GM12878 (cell line): ENCODE measurements around the gene SNX17. TPM values are rescaled to one million over a fixed set of nuclear protein-coding genes. Genes with fewer than 3 reads are reported as not detected.
"Not testable (repeated sequence)": the region's sequence is repeated elsewhere in the genome, so short reads cannot be mapped to it uniquely, and the experiment has no call there.

ENCODE experiments used
- ATAC-seq: fragments of 200-7000 bp; cut with Tn5 transposase; 3 replicates; pipeline ENCODE4 v1.9.1; 2020; ENCODE audit warnings: mild to moderate bottlenecking, moderate library complexity
- BruUV-seq: library from RNA; stranded (reverse); fragments of 400-500 nt; replicated peaks from 2 replicates; lab custom pipeline; 2021; lab: Mats Ljungman, UMichigan
- CTCF ChIA-PET: fragments of 300-600 bp; sonication (Branson Sonifier 250); formaldehyde crosslinking; extraction: SDS; loops from one replicate; lab custom pipeline; 2021; ENCODE audit warnings: inconsistent platforms; lab: Yijun Ruan, JAX
- POLR2A ChIA-PET: fragments of 350-600 bp; formaldehyde crosslinking; extraction: SDS; loops from one replicate; lab custom pipeline; 2021; ENCODE audit warnings: inconsistent platforms; lab: Charles Lee
- RAD21 ChIA-PET: fragments of 300-600 bp; sonication (Branson Sonifier 250); formaldehyde crosslinking; loops from one replicate; lab custom pipeline; 2023; ENCODE audit warnings: antibody characterized with exemption; ENCODE audit not compliant: unreplicated experiment; lab: Charles Lee
- SMC1A ChIA-PET: fragments of 300-600 bp; sonication (Branson Sonifier 250); formaldehyde crosslinking; loops from one replicate; lab custom pipeline; 2023; ENCODE audit not compliant: unreplicated experiment, uncharacterized antibody; lab: Charles Lee
- DNase-seq: peaks from one replicate; pipeline ENCODE4 v3.0.0-alpha.2; 2011; ENCODE audit warnings: low read depth, low spot score
- FAIRE-seq: peaks from 3 replicates; lab custom pipeline; 2011; peaks lifted over from hg19 to GRCh38; lab: Jason Lieb, UNC
- H2AFZ ChIP-seq: 2 replicates; pipeline ENCODE4 v1.6.0; 2011; ENCODE audit warnings: low read depth, low read length, control low read depth; ENCODE audit not compliant: control insufficient read depth
- H3K27ac ChIP-seq: 2 replicates; pipeline ENCODE4 v1.5.1; 2011; ENCODE audit warnings: control low read depth; ENCODE audit not compliant: control insufficient read depth, insufficient read depth
- H3K27me3 ChIP-seq, 2 experiments: replicated peaks in 1 of 2; 2 replicates each; pipeline versions ENCODE4 v1.6.0 to v1.6.1; 2011; ENCODE audit warnings: low read length in 1 of 2; ENCODE audit not compliant: control insufficient read depth in 2 of 2, insufficient read depth in 2 of 2
- H3K36me3 ChIP-seq, 2 experiments: 2 replicates each; pipeline ENCODE4 v1.5.1; 2011; ENCODE audit warnings: low read length in 1 of 2; ENCODE audit not compliant: control insufficient read depth in 2 of 2, insufficient read depth in 2 of 2
- H3K4me1 ChIP-seq: 2 replicates; pipeline ENCODE4 v1.6.1; 2011; ENCODE audit warnings: mild to moderate bottlenecking, low read length, moderate library complexity, mixed read lengths; ENCODE audit not compliant: control insufficient read depth, insufficient read depth
- H3K4me2 ChIP-seq: 2 replicates; pipeline ENCODE4 v1.6.0; 2011; ENCODE audit warnings: control low read depth; ENCODE audit not compliant: control insufficient read depth, insufficient read depth
- H3K4me3 ChIP-seq: fragments of 200-600 bp; sonication (generic); 2 replicates; pipeline ENCODE4 v1.5.1; 2016
- H3K79me2 ChIP-seq: 2 replicates; pipeline ENCODE4 v1.6.0; 2011; ENCODE audit warnings: low read length; ENCODE audit not compliant: control insufficient read depth, insufficient read depth
- H3K9ac ChIP-seq: 2 replicates; pipeline ENCODE4 v1.8.0; 2011; ENCODE audit warnings: low read length, control low read depth, mixed read lengths; ENCODE audit not compliant: control insufficient read depth, insufficient read depth
- H3K9me3 ChIP-seq: replicated peaks from 3 replicates; pipeline ENCODE4 v1.5.1; 2011; ENCODE audit warnings: mild to moderate bottlenecking, low read length; ENCODE audit not compliant: control insufficient read depth, insufficient read depth
- H4K20me1 ChIP-seq: 2 replicates; pipeline ENCODE4 v1.6.0; 2011; ENCODE audit not compliant: control insufficient read depth, insufficient read depth
- ZSCAN29 ChIP-seq: fragments of 450-650 bp; IDR thresholded peaks from 2 replicates; pipeline ENCODE4 v1.6.1; 2017; ENCODE audit warnings: mild to moderate bottlenecking, moderate library complexity
- WGBS: methylation state at CpG from one replicate; pipeline ENCODE4 v1.1.6; 2016; ENCODE audit warnings: low lambda C conversion rate; ENCODE audit not compliant: insufficient replicate concordance, insufficient coverage; ENCODE audit errors: missing lambda C conversion rate; 5-methylcytosine and 5-hydroxymethylcytosine counted together
- in situ Hi-C: fragments of 300-500 bp; cut with MboI; formaldehyde crosslinking; loops from 9 replicates; pipeline ENCODE4 v1.14.3; 2018; ENCODE audit warnings: mixed read lengths
- intact Hi-C: fragments of 100-400 bp; cut with micrococcal nuclease; formaldehyde crosslinking; loops from one replicate; pipeline ENCODE4 v1.14.2; 2022; ENCODE audit not compliant: unreplicated experiment
- polyA plus RNA-seq, 11 experiments: library from polyadenylated mRNA; depleted of rRNA in 4 of 11; unstranded in 6 of 11; stranded (reverse) in 5 of 11; fragments of >200 nt; fragmentation: Nextera tagmentation in 4 of 11; fragmentation: Illumina TruSeq in 1 of 11; extraction: Ambion mirVana in 4 of 11; extraction: Trizol in 1 of 11; gene quantifications; 1 replicate in 1 of 11; 2 replicates in 10 of 11; pipeline versions ENCODE4 v1.2.1 to v1.2.3, GENCODE V29; 2011 to 2016; ENCODE audit warnings: inconsistent platforms in 2 of 11, missing spikeins in 2 of 11, low read depth in 1 of 11
- total RNA-seq, 4 experiments: library from RNA; depleted of rRNA in 3 of 4; stranded (reverse); fragments of >200 nt in 3 of 4; fragmentation: Illumina TruSeq in 1 of 4; extraction: Trizol in 1 of 4; gene quantifications; 2 replicates each; pipeline versions ENCODE4 v1.2.1 to v1.2.3, GENCODE V29; 2013 to 2021

The SNX17 gene
- total and polyA plus RNA-seq, 10 of the 15 experiments (the other 5 are each of a cell fraction or from before 2014, with no cell fraction given), result 6.5 to 116 (median 84.4) TPM

- H3K36me3 ChIP-seq, result no peaks in the 10 kb centered on the region; a peak in 1 of 4 replicates
- FAIRE-seq (no peak), DNase-seq (no peak), ATAC-seq (no peak)
- ChIA-PET RAD21 (no interaction called here), CTCF (interaction anchor here (0.9 to 3.3 kb wide), 4 partner anchors 19 to 79 kb away, joined by 3 to 7 read pairs (median 4); partner anchors contain the start of gene SNX17), POLR2A (interaction anchor here (0.7 to 1.7 kb wide), 3 partner anchors 17 to 76 kb away, joined by 3 to 4 read pairs (median 3); no protein-coding TSS in a partner anchor), SMC1A (interaction anchor here (0.6 to 2.6 kb wide), 4 partner anchors 18 to 29 kb away, joined by 3 to 9 read pairs (median 4); partner anchors contain the start of genes EIF2B4, SNX17 and ZNF513)
- peaks cover 67% of the 10 kb centered on the region for H3K79me2 ChIP-seq
- no peaks in the 10 kb centered on the region for H3K27me3 ChIP-seq
- TF ChIP-seq ZSCAN29, result no peak
- no peak overlapping the region for H3K9ac ChIP-seq
- H4K20me1 ChIP-seq, result no peaks in the 10 kb centered on the region
- intact Hi-C loops, result loop anchor here (10.0 kb wide), 1 partner anchor 137 kb away; the partner anchor contains the start of genes ATRAID, CAD and SLC5A6
- no peaks in the 10 kb centered on the region; the same call in 1 of the 2 replicates for H3K4me1 ChIP-seq
- H3K9me3 ChIP-seq, result no peaks in the 10 kb centered on the region
- peak overlapping the region; percentile 19; the same call in 1 of the 2 replicates for H3K4me2 ChIP-seq
- WGBS, result 88% methylated on average over 6 of the region's 6 CpGs
- no peak overlapping the region for H3K27ac ChIP-seq
- H2AFZ ChIP-seq, result no peak overlapping the region
- in situ Hi-C loops, result no loop called here
- no peak overlapping the region for H3K4me3 ChIP-seq
- BruUV-seq, result TSS peak; percentile 12
These were observed 18.4 kb upstream of the SNX17 start for GRCh38 chr2:27351802-27352598.

DNA sequence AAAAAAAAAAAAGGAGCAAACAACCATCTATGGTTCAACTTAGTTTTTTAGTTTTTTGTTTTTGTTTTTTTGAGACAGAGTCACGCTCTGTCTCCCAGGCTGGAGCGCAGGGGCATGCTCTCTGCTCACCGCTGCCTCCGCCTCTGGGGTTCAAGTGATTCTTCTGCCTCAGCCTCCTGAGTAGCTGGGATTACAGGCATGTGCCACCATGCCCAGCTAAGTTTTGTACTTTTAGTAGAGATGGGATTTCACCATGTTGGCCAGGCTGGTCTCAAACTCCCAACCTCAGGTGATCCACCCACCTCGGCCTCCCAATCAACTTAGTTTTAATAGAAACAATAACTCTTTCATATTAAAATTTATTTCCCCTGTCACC is 17.0 kb upstream of the SNX17 start:
- H3K4me2 ChIP-seq, H3K9me3 ChIP-seq, H3K27ac ChIP-seq, H2AFZ ChIP-seq, H3K36me3 ChIP-seq, H4K20me1 ChIP-seq, H3K4me1 ChIP-seq, DNase-seq, H3K4me3 ChIP-seq, BruUV-seq, H3K9ac ChIP-seq, in situ Hi-C loops, FAIRE-seq, H3K27me3 ChIP-seq, ATAC-seq: not testable (repeated sequence)
- RAD21 ChIA-PET, result interaction anchor here (0.7 kb wide), 1 partner anchor 92 kb away, joined by 3 read pairs; no protein-coding TSS in a partner anchor
- SMC1A ChIA-PET, result interaction anchor here (0.6 to 2.6 kb wide), 4 partner anchors 10 to 39 kb away, joined by 3 to 9 read pairs (median 4); partner anchors contain the start of gene EIF2B4
- POLR2A ChIA-PET, result interaction anchor here (1.2 to 1.7 kb wide), 3 partner anchors 10 to 74 kb away, joined by 4 read pairs; partner anchors contain the start of genes EIF2B4 and SNX17
- WGBS, result 94% methylated on average over 5 of the region's 5 CpGs
- CTCF ChIA-PET, result interaction anchor here (1.2 to 3.3 kb wide), 5 partner anchors 9 to 330 kb away, joined by 5 to 7 read pairs (median 7); no protein-coding TSS in a partner anchor
- intact Hi-C loops, result loop anchor here (10.0 kb wide), 1 partner anchor 139 kb away; the partner anchor contains the start of genes ATRAID, CAD and SLC5A6
- H3K79me2 ChIP-seq, result peaks cover 72% of the 10 kb centered on the region
